NCI-H446 (cell line): ENCODE data around the gene MPL.
"Not testable (repeated sequence)": the region's sequence is repeated elsewhere in the genome, so short reads cannot be mapped to it uniquely, and the experiment has no call there.

Experiments
- DNase-seq, 2 experiments: peaks; one replicate each; lab custom pipeline; 2025; lab: John Stamatoyannopoulos, UW

Gene MPL

DNA sequence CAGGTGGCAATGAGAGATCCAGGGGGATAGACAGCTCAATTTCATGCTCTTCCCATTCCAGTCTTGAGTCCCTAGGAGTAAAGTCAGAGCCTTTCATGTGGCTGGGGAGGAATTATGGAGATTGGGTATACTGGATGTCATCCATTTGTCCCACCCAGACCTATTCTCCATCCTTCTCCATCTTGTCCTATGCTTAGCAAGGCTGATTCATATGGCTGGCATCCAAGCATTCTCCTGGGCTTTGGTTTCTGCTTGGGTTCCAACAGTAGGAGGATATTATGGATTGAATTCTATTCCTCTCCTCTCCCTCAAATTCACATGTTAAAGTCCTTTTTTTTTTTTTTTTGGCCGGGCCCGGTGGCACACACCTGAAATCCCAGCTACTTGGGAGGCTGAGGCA lies 17.3 kb downstream of the MPL start:
- DNase-seq: no peak

DNA sequence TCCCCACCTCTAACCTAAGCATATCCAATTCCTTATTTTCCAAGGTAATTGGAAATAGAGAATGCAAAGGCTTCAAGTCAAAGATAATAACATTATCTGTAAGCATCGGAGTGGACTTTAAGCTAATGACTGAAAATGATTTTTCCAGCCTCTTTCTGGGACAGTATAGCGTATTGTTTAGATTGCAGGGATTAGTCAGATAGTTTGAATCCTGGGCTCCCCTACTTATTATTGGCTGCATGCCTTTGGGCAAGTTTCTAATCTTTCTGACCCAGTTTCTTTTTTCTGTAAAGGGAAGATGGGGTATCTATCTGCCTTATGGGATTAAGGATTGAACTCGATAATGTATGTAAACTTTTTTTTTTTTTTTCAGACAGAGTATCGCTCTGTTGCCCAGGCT lies 19.6 kb downstream of the MPL start:
- DNase-seq: no peak

DNA sequence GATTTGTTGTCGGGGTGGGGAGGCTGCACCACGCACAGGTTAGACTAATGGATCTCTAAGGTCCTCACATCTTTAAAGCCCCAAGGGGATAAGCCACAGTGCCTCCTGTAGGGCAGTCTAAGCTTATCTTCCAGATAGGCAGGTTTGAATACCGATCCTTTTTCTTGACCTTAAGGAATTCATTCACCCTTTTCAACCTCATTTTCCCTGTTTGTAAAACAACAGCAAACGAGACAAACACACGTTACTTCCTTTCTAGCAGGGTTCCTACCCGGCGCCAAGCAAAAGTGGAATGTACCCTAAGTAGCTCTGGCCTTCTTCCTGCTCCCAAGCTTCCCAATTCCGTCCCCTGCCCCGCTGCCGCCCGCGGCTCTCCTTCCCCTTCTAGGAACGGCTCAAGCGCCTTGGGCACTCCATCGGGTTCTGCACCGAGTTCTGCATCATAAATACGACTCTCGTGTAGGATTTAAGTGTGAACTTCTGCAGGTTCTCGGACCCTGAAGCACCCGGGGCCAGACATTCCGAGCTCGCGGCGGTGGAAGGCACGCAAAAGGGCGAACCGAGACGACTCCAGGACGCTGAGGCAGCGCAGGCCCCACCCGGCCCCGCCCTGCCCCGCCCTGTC lies 20.6 kb downstream of the MPL start:
- DNase-seq: peak in 1 of 2 experiments; percentile 24

DNA sequence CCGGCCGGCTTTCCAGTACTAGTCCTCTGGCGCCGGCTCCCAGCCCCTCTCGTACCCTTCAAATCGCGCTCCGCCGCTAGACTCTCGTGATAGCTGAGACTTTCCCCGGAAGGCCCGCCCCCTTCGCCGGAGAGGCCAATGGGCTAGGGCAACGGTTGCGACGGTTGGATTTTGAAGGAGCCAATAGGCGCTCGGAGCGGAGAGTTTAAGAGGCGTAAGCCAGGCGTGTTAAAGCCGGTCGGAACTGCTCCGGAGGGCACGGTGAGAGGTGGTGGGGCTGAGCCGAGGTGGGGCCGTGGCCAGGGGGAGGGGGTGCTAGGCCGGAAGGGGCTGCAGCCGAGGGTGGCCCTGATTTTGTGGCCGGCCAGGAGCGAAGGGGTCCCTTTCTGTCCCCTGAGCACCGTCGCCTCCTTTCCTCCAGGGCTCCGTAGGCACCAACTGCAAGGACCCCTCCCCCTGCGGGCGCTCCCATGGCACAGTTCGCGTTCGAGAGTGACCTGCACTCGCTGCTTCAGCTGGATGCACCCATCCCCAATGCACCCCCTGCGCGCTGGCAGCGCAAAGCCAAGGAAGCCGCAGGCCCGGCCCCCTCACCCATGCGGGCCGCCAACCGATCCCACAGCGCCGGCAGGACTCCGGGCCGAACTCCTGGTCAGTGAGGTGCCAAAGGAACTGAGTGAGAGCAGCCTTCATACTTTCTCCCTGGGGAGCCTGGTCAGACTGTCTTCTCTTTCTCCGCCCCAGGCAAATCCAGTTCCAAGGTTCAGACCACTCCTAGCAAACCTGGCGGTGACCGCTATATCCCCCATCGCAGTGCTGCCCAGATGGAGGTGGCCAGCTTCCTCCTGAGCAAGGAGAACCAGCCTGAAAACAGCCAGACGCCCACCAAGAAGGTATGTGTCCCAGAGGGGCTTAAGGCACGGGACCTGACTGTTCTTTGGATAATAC lies 21.4 kb downstream of the MPL start, which contains the start of gene CDC20:
CDC20 (plus strand) TSS at position 236 of the 948 bp plus-strand sequence; CDS start at position 471, 235 bp downstream.
- peak; percentile 98 to 99 for DNase-seq

DNA sequence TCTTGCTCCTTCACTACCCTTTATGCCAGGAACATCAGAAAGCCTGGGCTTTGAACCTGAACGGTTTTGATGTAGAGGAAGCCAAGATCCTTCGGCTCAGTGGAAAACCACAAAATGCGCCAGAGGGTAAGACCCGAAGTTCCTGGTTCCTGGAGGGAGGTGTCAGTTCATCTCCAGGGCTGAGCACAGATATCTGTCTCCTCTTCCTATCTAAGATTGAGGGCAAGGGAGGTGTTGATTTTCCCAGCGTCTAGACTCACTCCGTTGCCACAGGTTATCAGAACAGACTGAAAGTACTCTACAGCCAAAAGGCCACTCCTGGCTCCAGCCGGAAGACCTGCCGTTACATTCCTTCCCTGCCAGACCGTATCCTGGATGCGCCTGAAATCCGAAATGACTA lies 22.1 kb downstream of the MPL start:
- DNase-seq: no peak

DNA sequence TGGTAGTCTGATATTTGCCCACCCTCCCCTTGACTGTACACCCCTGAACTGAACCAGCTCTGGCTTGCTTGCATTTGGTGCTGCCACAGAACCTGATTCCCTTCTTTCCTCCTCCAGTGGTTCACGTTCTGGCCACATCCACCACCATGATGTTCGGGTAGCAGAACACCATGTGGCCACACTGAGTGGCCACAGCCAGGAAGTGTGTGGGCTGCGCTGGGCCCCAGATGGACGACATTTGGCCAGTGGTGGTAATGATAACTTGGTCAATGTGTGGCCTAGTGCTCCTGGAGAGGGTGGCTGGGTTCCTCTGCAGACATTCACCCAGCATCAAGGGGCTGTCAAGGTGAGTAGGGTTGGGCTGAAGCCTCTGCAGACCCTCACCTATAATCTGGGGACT lies 23.0 kb downstream of the MPL start:
- no peak for DNase-seq

DNA sequence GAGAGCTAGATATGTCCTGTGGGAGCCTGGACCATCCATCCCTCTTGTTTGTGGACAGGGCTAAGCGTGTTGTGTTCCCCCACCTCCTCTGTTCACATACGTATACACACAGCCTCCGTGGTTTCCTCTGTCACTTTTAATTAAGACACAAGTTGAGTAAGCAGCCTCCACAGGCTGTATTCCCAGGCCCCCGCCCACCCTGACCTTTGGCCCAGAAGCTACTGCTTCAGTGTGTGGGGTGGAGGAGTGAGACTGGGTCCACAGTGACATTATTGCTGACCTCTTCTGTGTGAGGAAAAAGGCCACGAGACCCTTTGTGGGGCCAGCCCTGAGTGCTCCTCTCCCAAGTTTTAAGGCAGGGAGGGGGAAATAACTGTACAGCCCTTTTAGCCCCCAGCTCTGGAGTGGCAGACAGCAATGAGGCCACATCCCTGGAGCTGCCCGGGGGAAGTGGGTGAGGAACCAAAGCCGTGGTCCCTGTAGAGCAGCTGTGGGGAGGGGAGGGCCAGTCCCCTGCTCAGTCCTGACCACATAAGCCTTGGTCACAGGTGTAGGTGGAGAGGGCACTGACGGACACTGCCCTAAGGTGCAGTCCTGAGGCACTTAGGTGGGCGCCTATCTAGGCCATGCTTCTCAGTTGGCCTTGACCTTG lies 25.8 kb downstream of the MPL start:
- no peak for DNase-seq

DNA sequence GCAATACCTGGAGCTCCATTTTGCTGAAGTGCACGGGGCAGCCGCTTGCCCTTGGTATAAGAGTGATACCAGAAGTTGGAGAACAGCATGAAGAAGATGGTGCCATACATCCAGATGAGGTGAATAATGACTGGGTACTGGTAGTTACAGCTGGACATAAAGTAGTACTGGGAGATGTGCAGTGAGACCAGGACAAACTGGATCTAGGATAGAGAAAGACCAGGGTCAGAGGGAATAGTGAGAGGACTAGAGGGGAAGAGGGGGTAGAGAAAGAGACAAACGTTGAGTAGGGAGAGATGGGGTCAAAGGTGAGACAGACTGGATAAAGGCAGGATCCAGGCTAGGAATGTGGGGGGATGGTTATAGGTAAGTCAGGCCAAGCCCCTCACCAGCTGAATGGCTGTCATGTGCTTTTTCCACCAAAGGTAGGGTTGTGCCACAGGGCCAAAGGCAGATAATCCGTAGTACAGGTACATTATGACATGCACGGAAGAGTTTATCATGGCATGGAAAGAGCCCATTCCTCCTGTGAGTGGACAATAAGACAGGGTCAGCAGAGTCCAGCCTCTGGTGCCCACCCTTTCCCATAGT lies 26.4 kb downstream of the MPL start:
- no peak for DNase-seq

DNA sequence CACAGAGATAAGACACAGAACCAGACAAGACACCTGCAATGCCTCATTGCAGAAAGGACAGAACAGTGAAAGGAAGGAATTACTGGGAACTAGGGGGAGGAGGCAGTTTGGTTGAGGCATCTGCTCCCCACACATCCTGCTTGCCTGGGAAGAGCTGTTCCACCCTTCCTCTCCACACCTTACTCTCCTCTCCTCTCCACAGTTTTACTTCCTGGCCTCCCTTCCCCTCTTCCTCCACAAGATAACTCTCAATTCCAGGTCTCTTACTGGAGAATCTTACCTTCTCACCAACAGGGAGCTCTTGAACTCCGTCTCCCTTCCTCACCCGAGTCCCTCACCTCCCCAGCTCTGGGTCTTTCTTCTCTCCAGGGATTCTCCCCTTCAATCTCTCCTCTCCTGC lies 28.1 kb downstream of the MPL start:
- no peak for DNase-seq

DNA sequence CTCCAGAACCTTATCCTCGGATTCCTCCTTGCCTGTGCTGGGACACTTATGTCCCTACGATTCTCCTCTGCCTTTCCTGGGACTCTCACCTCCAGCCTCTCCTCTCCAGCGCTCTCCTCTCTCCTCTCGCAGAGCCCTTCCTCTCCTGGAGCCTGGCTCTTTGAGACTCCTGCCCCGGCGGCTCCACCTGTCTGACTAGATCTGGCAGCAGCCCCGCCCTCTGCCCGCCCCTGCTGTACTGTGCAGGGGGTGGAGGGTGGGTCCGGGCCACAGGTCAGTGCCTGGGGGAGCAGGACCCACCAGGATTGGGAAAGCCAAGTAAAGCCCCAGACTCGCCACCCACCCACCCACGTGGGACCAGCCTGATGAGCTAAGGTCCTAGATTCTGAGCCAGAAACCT lies 28.6 kb downstream of the MPL start:
- DNase-seq: no peak

DNA sequence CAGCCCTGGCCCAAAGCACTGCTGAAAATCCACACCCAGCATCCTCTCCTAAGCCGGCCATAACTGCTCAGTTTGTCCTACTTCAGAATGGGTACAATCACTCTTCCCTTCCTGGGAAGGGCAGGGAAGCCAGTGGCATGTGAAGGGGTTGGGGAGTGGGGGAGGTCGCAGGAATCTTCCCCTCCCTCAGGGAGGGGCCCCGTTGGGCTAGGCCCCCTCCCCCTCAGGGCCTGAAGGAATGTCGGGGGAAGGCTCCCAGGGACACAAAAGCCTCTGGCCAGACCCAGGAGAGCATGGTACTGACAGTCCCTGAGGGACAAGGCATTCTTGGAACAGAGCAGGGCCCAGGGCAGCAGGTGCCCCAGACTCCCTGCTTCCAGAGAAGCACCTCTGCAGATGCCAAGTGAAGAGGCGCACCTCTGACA lies 29.0 kb downstream of the MPL start:
- no peak for DNase-seq

DNA sequence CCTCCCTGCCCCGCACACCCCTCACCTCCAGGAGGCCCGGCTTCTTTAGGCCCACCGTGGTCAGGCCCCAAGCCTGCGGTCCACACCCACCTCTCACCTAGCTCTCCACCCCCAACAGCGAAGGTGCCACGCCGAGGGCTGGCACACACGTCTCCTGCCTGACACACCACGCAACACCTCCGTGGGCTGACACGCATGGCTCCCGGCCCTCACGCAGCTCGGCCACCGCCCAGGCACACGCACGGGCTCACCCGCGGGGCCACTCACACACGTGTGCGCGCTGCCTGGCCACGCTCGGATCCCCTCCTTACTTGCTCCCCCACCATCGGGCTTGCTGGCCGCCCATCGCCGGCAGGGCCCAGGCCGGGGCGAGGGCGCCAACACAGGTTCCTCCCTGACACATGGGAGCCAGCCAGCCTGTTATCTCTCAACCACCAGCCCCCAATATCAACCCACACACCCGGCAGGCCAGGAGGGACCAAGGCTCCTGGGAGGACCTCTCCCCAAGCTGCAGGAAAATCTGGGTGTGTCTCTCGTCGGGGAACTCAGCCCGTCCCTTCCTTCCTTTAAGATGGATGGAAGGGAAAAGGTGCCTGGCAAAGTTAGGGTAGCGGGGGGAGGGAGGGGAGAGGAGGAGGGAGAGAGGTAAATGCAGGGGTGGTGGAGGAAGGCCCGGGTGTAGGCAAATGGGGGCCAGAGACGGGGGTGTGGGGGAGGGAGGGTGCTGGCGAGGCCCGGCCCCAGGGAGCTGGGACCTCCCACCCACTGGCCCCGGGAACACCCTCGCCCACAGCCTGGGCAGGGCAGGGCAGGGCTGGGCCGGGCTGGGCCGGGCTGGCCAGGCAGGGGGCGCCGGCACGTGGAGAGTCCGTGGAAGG lies 29.6 kb downstream of the MPL start:
- DNase-seq: peak; percentile 48 to 49

DNA sequence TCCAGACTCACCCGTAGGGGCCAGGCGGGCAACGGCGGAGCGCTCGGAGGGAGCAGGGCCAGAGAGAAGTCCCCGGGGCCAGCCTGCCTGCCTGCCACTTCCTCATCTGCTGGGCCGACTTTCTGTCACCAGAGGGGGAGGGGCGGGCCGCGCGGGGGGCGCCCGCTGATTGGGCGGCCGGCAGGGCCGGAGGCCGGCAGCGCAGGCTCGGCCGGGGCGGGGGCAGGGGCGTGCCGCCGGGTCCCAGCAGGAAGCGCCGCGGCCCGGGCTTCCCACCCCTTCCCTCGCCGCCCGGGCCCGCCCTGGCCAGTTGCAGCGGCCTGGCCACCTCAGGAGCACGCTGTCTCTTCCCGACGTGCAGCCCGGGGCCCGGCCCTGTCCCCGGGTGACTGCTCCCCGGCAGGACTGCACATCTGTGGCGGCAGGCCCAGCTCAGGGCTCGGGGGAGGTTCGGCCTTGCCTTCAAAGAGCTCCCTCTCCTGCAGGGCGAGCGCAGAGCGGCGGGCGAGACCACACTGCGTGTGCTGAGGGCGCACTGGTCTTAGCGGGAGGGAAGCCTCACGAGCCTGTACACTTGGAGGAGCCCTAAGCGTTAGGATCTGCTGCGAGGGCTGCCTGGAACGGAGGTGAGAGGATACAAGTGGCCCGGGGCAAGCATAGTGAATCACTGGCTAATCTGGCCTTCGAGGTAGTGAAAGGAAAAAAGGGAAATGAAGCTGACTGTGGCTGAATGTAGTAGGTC lies 30.5 kb downstream of the MPL start, which contains the start of gene ELOVL1:
ELOVL1 (minus strand) TSS at position 108 of the 742 bp plus-strand sequence. CDS start 2,402 bp downstream, outside the sequence.
- peak; percentile 68 to 90 for DNase-seq

DNA sequence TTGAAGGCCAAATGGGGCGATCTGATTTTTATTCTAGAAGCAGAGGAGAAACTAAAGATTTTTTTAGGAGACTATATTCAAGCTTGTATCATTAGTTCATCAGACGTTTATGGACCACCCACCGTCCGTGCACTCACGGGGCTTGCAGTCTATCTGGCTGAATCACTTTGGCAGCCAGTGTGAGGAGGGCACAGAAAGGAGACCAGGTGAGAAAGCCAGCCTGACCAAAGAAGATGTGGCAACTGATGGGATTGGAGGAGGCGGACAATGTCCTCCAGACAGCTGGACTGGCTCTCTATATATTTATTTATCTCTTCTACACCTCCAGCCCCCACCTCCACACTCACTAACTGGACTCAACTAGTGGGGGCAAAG lies 31.0 kb downstream of the MPL start:
- DNase-seq: no peak

DNA sequence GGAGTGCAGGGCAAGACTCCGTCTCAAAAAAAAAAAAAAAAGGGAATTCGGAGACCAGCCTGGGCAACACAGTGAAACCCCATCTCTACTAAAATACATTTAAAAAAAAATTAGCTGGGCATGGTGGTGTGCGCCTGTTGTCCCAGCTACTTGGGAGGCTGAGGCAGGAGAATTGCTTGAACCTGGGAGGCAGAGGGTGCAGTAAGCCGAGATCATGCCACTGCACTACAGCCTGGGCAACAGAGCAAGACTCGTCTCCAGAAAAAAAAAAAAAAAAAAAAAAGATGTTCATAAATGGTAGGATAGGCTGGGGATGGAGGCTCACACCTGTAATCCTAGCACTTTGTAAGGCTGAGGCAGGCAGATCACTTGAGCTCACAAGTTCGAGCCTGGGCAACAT lies 32.2 kb downstream of the MPL start:
- not testable (repeated sequence) for DNase-seq

DNA sequence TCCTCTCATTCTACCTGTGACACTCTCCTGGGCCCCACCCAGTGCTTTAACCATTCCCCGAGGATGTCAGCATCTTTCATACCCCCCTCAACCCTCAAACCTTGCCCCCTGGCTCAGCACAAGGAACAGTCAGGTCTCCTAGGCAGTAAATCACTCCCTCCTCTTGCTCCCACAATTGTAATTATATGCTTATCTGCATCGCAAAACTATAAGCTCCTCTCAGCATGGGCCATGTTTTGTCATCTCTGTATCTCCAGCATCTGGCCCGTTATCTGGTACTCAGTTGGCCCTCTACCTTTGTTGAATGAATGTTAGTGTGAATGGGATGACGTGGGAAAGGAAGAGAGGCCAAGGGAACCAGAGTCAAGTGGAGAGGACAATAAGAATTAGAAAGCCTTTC lies 32.9 kb downstream of the MPL start:
- no peak for DNase-seq

DNA sequence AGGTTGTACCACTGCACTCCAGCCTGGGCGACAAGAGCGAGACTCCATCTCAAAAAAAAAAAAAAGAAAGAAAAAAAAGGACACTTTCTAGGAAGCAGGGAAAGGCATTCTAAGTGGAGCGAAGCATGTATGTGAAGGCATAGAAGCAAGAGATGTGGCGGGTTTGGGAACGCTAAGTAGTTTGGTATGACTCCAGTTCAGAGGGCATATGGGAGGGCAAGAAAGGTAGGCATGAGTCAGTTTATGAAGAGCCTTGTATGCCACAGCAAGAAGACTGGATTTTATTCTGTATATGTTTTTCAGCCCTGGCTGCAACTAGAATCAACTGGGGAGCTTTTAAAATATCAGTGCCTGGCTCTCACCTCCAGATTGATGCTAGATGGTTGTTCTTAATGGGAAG lies 34.6 kb downstream of the MPL start:
- no peak for DNase-seq

DNA sequence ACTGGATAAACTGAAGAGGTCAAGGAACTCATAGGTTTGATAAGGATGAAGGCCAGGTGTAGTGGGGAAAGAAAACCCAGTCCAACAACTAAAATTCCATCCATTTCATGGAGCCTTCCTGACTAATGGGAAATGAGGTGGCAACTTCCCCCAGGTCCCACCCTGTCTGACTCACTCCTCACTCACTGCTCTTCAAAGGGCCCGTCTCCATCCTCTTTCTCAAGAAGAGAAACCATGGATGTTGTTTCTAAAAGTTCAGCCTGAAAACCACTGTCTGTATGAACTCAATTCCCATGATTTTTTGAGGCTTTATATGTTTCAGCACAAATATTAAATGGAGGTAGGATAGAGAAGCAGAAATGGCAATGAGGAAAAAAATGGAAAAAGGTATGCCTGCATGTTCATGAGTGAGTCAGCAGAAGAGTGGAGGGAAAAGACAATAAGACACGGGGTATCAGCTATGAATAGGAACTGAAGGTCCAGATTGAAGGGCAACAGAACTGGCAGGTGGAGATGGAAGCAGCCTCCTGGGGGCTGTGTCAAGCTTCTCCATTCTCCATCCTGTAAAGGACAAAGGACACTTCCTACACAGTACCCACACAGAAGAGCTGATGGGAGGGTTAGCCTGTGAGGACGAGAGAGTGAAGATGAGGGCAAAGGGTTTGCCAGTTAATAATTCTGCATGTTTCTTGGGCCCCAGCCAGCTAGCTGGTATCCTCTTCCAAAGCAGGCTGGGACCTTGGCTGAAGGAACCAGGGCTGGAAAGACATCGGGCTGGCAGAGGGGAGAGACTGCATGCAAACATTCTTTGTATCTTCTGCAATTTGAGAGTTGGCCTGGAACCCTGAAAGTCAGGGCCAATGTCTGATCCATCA lies 35.7 kb downstream of the MPL start:
- DNase-seq: peak in 1 of 2 experiments; percentile 66

DNA sequence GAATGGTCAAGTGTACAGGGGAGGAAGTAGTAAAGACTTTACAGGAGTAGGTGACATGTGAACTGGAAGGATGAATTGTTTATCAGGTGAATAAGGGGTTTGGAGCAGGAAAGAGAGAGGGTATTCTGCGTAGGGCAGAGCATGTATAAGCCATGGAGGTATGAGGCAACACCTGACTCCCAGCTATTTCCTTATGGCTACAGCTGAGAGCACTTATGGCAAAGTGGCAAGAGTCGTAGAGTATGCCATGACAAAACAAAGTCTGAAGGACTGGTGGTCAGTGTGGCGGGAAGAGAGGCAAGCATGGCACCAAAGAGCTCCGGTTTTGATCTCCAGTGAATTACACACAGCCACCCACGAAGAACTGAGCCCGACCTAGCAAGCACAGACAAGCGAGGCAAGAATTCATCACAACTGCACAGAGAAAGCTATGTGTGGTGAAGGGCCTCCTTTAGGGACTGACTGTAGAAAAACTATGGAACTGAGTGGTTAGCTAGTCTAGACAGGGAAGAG lies 39.2 kb downstream of the MPL start:
- DNase-seq: no peak
